Amniotic stem cell (primary cell): ENCODE results near the gene STOM.

ENCODE experiments used
- DNase-seq: peaks from one replicate; lab custom pipeline; 2025; lab: John Stamatoyannopoulos, UW

STOM gene

GRCh38 chr9:121321016-121321503, 49.0 kb downstream of the STOM start:
- DNase-seq = no peak

GRCh38 chr9:121319383-121319780, 50.7 kb downstream of the STOM start:
- no peak for DNase-seq

GRCh38 chr9:121318631-121319382, 51.2 kb downstream of the STOM start:
- DNase-seq = no peak

- DNase-seq = no peak
Measured at GRCh38 chr9:121317737-121318630, 52.1 kb downstream of the STOM start.

GRCh38 chr9:121316852-121317373, 53.1 kb downstream of the STOM start:
- no peak for DNase-seq

- no peak for DNase-seq
Measured at GRCh38 chr9:121316378-121316777, 53.7 kb downstream of the STOM start.

GRCh38 chr9:121313458-121314152, 56.4 kb downstream of the STOM start:
- no peak for DNase-seq

- DNase-seq = no peak
Measured at GRCh38 chr9:121312169-121312568, 57.9 kb downstream of the STOM start.

- DNase-seq = no peak
Measured at GRCh38 chr9:121310571-121310970, 59.5 kb downstream of the STOM start.

GRCh38 chr9:121309833-121310425, 60.1 kb downstream of the STOM start:
- no peak for DNase-seq

- no peak for DNase-seq
Measured at GRCh38 chr9:121309171-121309570, 60.9 kb downstream of the STOM start.

- DNase-seq = no peak
Measured at GRCh38 chr9:121308765-121309164, 61.3 kb downstream of the STOM start.

GRCh38 chr9:121307976-121308375, 62.1 kb downstream of the STOM start:
- no peak for DNase-seq

- DNase-seq = no peak
Measured at GRCh38 chr9:121305269-121305994, 64.6 kb downstream of the STOM start.

GRCh38 chr9:121304707-121305106, 65.3 kb downstream of the STOM start:
- DNase-seq = no peak

- no peak for DNase-seq
Measured at GRCh38 chr9:121303456-121304451, 66.3 kb downstream of the STOM start.

- no peak for DNase-seq
Measured at GRCh38 chr9:121302786-121303185, 67.3 kb downstream of the STOM start.

- DNase-seq = no peak
Measured at GRCh38 chr9:121302341-121302740, 67.7 kb downstream of the STOM start.

GRCh38 chr9:121301881-121302286, 68.2 kb downstream of the STOM start:
- DNase-seq = no peak
